ENCODE data around the gene ETNPPL.
"Not testable (repeated sequence)": the region's sequence is repeated elsewhere in the genome, so short reads cannot be mapped to it uniquely, and the experiment has no call there.

Gene ETNPPL

GRCh38 chr4:108714880-108715279, 48.0 kb downstream of the ETNPPL start:
- no peak overlapping the region for H3K4me3 ChIP-seq (ENCODE audit: low read depth, low read length)
- TF ChIP-seq, protein P1, sequence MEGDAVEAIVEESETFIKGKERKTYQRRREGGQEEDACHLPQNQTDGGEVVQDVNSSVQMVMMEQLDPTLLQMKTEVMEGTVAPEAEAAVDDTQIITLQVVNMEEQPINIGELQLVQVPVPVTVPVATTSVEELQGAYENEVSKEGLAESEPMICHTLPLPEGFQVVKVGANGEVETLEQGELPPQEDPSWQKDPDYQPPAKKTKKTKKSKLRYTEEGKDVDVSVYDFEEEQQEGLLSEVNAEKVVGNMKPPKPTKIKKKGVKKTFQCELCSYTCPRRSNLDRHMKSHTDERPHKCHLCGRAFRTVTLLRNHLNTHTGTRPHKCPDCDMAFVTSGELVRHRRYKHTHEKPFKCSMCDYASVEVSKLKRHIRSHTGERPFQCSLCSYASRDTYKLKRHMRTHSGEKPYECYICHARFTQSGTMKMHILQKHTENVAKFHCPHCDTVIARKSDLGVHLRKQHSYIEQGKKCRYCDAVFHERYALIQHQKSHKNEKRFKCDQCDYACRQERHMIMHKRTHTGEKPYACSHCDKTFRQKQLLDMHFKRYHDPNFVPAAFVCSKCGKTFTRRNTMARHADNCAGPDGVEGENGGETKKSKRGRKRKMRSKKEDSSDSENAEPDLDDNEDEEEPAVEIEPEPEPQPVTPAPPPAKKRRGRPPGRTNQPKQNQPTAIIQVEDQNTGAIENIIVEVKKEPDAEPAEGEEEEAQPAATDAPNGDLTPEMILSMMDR (IDR thresholded peaks at IDR 0.05; ENCODE audit: insufficient read depth, low read length, missing control alignments) = no peak
- ChIA-PET CTCF (interaction anchor here (0.9 kb wide), 1 partner anchor 691 kb away, joined by 3 read pairs; no protein-coding TSS in a partner anchor), POLR2A (no interaction called here)
- DNase-seq (ENCODE audit: low read depth, low spot score) = no peak

GRCh38 chr4:108710578-108710977, 52.3 kb downstream of the ETNPPL start:
- CTCF ChIA-PET = not testable (repeated sequence)
- POLR2A ChIA-PET = interaction anchor here (0.7 kb wide), 1 partner anchor 1819 kb away, joined by 3 read pairs; no protein-coding TSS in a partner anchor

DNA sequence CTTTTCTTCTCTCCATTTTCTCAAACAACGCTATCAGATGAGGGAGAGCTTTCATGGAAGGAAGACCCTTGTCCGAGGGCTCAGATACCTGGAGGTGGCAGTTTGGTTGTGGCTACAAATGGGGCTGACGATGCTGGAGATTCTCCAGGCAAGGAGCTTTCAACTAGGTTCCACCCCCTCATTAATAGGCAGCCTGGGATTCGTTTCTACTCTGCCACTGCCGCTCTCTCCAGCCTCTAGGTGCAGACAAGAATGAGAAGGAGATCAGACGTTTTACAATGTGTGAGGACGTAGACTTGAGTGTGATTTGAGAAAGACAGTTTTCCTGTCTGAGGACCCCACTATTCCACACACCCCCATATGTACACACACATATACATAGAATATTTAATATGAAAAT, 53.1 kb downstream of the ETNPPL start:
- POLR2A ChIA-PET = interaction anchor here (0.7 kb wide), 1 partner anchor 13 kb away, joined by 3 read pairs; no protein-coding TSS in a partner anchor
- TF ChIP-seq, protein P1 (IDR thresholded peaks at IDR 0.05; ENCODE audit: insufficient read depth, low read length, missing control alignments) = no peak
- CTCF ChIA-PET = no interaction called here
- no peak for DNase-seq (ENCODE audit: low read depth, low spot score)
- no peak overlapping the region for H3K4me3 ChIP-seq (ENCODE audit: low read depth, low read length)

More at GRCh38 chr4:108710578-108710977, 52.3 kb downstream of the ETNPPL start:
- not testable (repeated sequence) for DNase-seq (ENCODE audit: low read depth, low spot score); H3K4me3 ChIP-seq (ENCODE audit: low read depth, low read length)

GRCh38 chr4:108709234-108709633, 53.6 kb downstream of the ETNPPL start:
- H3K4me3 ChIP-seq (ENCODE audit: low read depth, low read length) = no peak overlapping the region
- TF ChIP-seq, protein P1 (IDR thresholded peaks at IDR 0.05; ENCODE audit: insufficient read depth, low read length, missing control alignments) = no peak
- POLR2A ChIA-PET = interaction anchor here (0.7 kb wide), 1 partner anchor 12 kb away, joined by 3 read pairs; no protein-coding TSS in a partner anchor
- no peak for DNase-seq (ENCODE audit: low read depth, low spot score)
- CTCF ChIA-PET = no interaction called here

DNA sequence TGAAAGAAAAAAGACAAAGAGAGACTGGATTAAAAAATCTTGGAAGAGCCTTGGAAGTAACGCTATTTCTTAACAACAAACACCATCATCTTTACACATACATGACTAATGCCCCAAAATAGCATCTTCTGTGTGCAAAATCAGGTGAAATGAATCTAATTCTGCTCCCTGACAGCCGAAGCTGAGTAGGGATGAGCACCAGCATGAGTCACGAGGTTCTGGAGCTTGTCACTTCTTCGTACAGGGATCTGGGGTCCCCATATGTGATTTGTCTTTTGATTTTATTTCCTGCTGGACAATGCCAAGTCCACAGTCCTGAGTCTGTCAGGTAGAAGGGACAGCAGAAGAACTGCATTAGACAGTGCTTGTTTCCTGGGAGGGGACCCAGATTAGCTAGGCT, 56.6 kb downstream of the ETNPPL start:
- H3K4me3 ChIP-seq (ENCODE audit: low read depth, low read length) = no peak overlapping the region
- TF ChIP-seq, protein P1 (IDR thresholded peaks at IDR 0.05; ENCODE audit: insufficient read depth, low read length, missing control alignments) = no peak
- ChIA-PET POLR2A (no interaction called here), CTCF (no interaction called here)
- no peak for DNase-seq (ENCODE audit: low read depth, low spot score)

- POLR2A ChIA-PET = no interaction called here
- TF ChIP-seq, protein P1 (IDR thresholded peaks at IDR 0.05; ENCODE audit: insufficient read depth, low read length, missing control alignments) = no peak
- CTCF ChIA-PET = no interaction called here
- no peak overlapping the region for H3K4me3 ChIP-seq (ENCODE audit: low read depth, low read length)
- DNase-seq (ENCODE audit: low read depth, low spot score) = no peak
Measured at GRCh38 chr4:108703966-108704365, 58.9 kb downstream of the ETNPPL start.

GRCh38 chr4:108703370-108703769, 59.5 kb downstream of the ETNPPL start:
- POLR2A ChIA-PET = no interaction called here
- no peak overlapping the region for H3K4me3 ChIP-seq (ENCODE audit: low read depth, low read length)
- no peak for DNase-seq (ENCODE audit: low read depth, low spot score)
- TF ChIP-seq, protein P1 (IDR thresholded peaks at IDR 0.05; ENCODE audit: insufficient read depth, low read length, missing control alignments) = no peak
- CTCF ChIA-PET = no interaction called here
